IPS-11a (cell line): ENCODE data around the gene MT1X.

Experiments used
- H3K4me3 ChIP-seq: one replicate; pipeline ENCODE4 v1.5.1; 2013; ENCODE audit warnings: low read depth, low read length, control low read depth

Gene MT1X

GRCh38 chr16:56681939-56682702, at the start of gene MT1X:
TSS of gene MT1X (plus strand) at chr16:56682470. CDS start at chr16:56682541, 71 bp downstream.
- H3K4me3 ChIP-seq = peak within 1 kb of the TSS; percentile 69

- peak overlapping the region; percentile 30 for H3K4me3 ChIP-seq
Observed at GRCh38 chr16:56632848-56633365, 49.4 kb upstream of the MT1X start.

GRCh38 chr16:56633535-56633934, 48.7 kb upstream of the MT1X start:
- H3K4me3 ChIP-seq = no peak overlapping the region

- no peak overlapping the region for H3K4me3 ChIP-seq
Observed at GRCh38 chr16:56634715-56635440, 47.4 kb upstream of the MT1X start.

GRCh38 chr16:56635441-56635967, 46.8 kb upstream of the MT1X start:
- no peak overlapping the region for H3K4me3 ChIP-seq

- no peak overlapping the region for H3K4me3 ChIP-seq
Observed at GRCh38 chr16:56636616-56637413, 45.5 kb upstream of the MT1X start.

GRCh38 chr16:56637814-56638750, 44.2 kb upstream of the MT1X start, which contains the start of gene MT1A:
TSS of gene MT1A (plus strand) at chr16:56638666. CDS start at chr16:56638739, 73 bp downstream.
- H3K4me3 ChIP-seq = peak within 1 kb of the TSS; percentile 28

- H3K4me3 ChIP-seq = no peak overlapping the region
Observed at GRCh38 chr16:56639045-56639444, 43.2 kb upstream of the MT1X start.

- no peak overlapping the region for H3K4me3 ChIP-seq
Observed at GRCh38 chr16:56640076-56640475, 42.2 kb upstream of the MT1X start.

- H3K4me3 ChIP-seq = no peak overlapping the region
Observed at GRCh38 chr16:56641166-56641565, 41.1 kb upstream of the MT1X start.

- peak overlapping the region; percentile 31 for H3K4me3 ChIP-seq
Observed at GRCh38 chr16:56643080-56643778, 39.0 kb upstream of the MT1X start.

GRCh38 chr16:56643833-56644232, 38.4 kb upstream of the MT1X start:
- H3K4me3 ChIP-seq = peak overlapping the region; percentile 31

GRCh38 chr16:56645311-56645710, 37.0 kb upstream of the MT1X start:
- no peak overlapping the region for H3K4me3 ChIP-seq

- H3K4me3 ChIP-seq = no peak overlapping the region
Observed at GRCh38 chr16:56645838-56646237, 36.4 kb upstream of the MT1X start.

GRCh38 chr16:56647641-56648431, 34.4 kb upstream of the MT1X start:
- no peak overlapping the region for H3K4me3 ChIP-seq

GRCh38 chr16:56649271-56649670, 33.0 kb upstream of the MT1X start:
- no peak overlapping the region for H3K4me3 ChIP-seq

GRCh38 chr16:56649820-56650219, 32.5 kb upstream of the MT1X start:
- H3K4me3 ChIP-seq = no peak overlapping the region

GRCh38 chr16:56651586-56651985, 30.7 kb upstream of the MT1X start, which contains the start of gene MT1B:
TSS of gene MT1B (plus strand) at chr16:56651886. CDS start at chr16:56651954, 68 bp downstream.
- H3K4me3 ChIP-seq = no peak within 1 kb of the TSS
